RWPE2 (cell line): ENCODE data around the gene GPT2.

Source experiments
- ATAC-seq: fragments of 200-7000 bp; cut with Tn5 transposase; 3 replicates; pipeline ENCODE4 v1.9.1; 2021; ENCODE audit warnings: low read depth
- DNase-seq: peaks from one replicate; pipeline ENCODE4 v3.0.0-alpha.2; 2020; ENCODE audit warnings: low spot score
- H3K27ac ChIP-seq: fragments of 450-650 bp; 2 replicates; pipeline ENCODE4 v1.5.1; 2017; ENCODE audit warnings: mild to moderate bottlenecking; ENCODE audit not compliant: poor library complexity, severe bottlenecking
- H3K27me3 ChIP-seq: fragments of 250-450 bp; sonication (Bioruptor Pico); 2 replicates; pipeline ENCODE4 v1.5.1; 2021; ENCODE audit warnings: mild to moderate bottlenecking, moderate library complexity; ENCODE audit not compliant: insufficient read depth, poor library complexity, severe bottlenecking
- H3K36me3 ChIP-seq: fragments of 250-450 bp; sonication (Bioruptor Pico); 2 replicates; pipeline ENCODE4 v1.5.1; 2020; ENCODE audit warnings: low read depth, mild to moderate bottlenecking, moderate library complexity
- H3K4me1 ChIP-seq: fragments of 250-450 bp; sonication (Bioruptor Pico); 2 replicates; pipeline ENCODE4 v1.5.1; 2021; ENCODE audit warnings: mild to moderate bottlenecking, moderate library complexity; ENCODE audit not compliant: insufficient read depth, poor library complexity, severe bottlenecking
- H3K4me3 ChIP-seq: fragments of 250-450 bp; sonication (Bioruptor Pico); 2 replicates; pipeline ENCODE4 v1.5.1; 2021; ENCODE audit warnings: mild to moderate bottlenecking, moderate library complexity; ENCODE audit not compliant: severe bottlenecking
- H3K9me3 ChIP-seq: fragments of 250-450 bp; sonication (Bioruptor Pico); 2 replicates; pipeline ENCODE4 v1.5.1; 2021; ENCODE audit warnings: mild to moderate bottlenecking, moderate library complexity; ENCODE audit not compliant: severe bottlenecking
- CTCF ChIP-seq: fragments of 450-650 bp; IDR thresholded peaks from one replicate; pipeline ENCODE4 v1.5.1; 2017; ENCODE audit warnings: mild to moderate bottlenecking, moderate library complexity; ENCODE audit not compliant: poor library complexity, severe bottlenecking

Gene GPT2

GRCh38 chr16:46900455-46901235, 16.5 kb downstream of the GPT2 start:
- TF ChIP-seq CTCF, result no peak
- Histone ChIP-seq H3K9me3 (no peaks in the 10 kb centered on the region), H3K36me3 (peaks cover 71% of the 10 kb centered on the region), H3K4me3 (no peak overlapping the region), H3K27me3 (no peaks in the 10 kb centered on the region), H3K4me1 (no peaks in the 10 kb centered on the region), H3K27ac (no peak overlapping the region)
- ATAC-seq (no peak), DNase-seq (no peak)

DNA sequence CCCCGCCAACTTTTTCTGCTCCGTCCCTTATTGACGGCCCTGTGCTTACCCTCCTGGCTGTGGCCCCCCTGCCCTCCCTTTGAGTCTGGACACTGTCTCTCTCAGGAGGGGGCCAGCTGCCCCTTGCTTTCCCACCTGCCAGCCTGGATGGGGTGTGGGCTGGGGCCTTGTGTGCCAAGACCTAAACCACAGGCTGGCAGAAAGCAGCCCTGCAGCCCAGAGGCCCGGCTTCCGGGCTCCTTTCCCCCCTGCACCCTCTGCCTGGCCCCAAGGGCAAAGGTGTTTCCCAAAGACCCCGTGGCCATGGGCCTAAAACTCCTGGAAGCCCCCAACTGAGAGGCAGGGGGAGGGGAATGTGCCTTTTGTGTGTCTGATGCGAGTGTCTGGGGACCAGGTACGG, 17.5 kb downstream of the GPT2 start:
- H3K36me3 ChIP-seq, result peaks cover 65% of the 10 kb centered on the region
- ATAC-seq, result no peak

DNA sequence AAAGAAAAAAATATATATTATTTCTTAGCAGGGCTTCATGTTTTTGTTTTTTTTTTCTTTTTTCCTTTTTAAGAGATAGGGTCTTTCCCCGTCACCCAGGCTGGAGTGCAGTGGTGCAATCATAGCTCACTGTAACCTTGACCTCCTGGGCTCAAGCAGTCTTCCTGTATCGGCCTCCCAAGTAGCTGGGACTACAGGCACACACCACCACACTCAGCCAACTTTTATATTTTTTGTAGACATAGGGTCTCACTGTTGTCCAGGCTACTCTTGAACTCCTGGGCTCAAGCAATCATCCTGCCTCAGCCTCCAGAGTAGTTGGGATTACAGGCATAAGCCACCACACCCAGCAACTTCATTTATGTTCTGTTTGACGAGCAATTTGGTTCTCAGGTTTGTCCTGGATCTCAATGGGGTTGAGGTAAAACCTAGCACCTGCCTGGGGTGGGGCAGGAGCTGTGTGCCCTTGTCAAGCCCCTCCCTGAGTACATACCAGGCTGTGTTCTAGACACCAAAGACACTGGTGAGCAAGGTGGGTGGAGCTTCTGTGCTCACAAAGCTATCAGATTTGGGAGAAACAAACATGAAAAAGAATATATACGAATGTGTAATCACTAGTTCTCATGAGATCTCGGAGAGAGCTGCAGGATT, 19.2 kb downstream of the GPT2 start:
- Histone ChIP-seq H3K36me3 (peaks cover 55% of the 10 kb centered on the region), H3K9me3 (no peaks in the 10 kb centered on the region), H3K27ac (no peak overlapping the region), H3K4me1 (no peaks in the 10 kb centered on the region), H3K4me3 (no peak overlapping the region), H3K27me3 (no peaks in the 10 kb centered on the region)
- TF ChIP-seq CTCF, result no peak
- DNase-seq (no peak), ATAC-seq (no peak)

More for the DNA sequence above, 17.5 kb downstream of the GPT2 start:
- Histone ChIP-seq H3K4me1 (no peaks in the 10 kb centered on the region), H3K4me3 (no peak overlapping the region), H3K27me3 (no peaks in the 10 kb centered on the region), H3K9me3 (no peaks in the 10 kb centered on the region), H3K27ac (no peak overlapping the region)
- no peak for TF ChIP-seq CTCF
- DNase-seq, result no peak

DNA sequence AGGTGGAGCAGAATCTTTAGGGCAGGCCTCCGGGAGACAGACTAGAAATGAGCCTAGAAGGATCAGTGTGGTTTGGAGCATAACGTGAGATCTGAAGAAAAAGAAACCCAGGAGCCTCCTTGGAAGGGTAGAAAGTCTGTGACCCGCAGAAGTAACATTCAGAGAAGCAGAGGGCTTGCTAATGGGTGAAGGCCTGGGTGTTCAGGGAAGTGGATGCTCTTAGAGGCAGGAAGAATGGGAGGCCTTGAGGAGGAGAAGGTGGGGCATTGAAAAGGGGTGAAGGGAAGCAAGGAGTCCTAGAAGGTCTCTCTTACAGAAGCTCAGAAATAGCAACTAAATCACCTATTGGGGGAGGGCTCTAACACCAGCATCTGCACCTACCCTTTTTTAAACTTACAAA, 20.3 kb downstream of the GPT2 start:
- H3K27ac ChIP-seq, result no peak overlapping the region
- no peaks in the 10 kb centered on the region for H3K4me1 ChIP-seq
- peaks cover 53% of the 10 kb centered on the region for H3K36me3 ChIP-seq
- ATAC-seq (no peak), DNase-seq (no peak)
- no peaks in the 10 kb centered on the region for H3K9me3 ChIP-seq
- no peaks in the 10 kb centered on the region for H3K27me3 ChIP-seq
- TF ChIP-seq CTCF, result no peak
- H3K4me3 ChIP-seq, result no peak overlapping the region
